SJCRH30 (cell line): ENCODE data around the gene FKBP8. TPM values are rescaled to one million over a fixed set of nuclear protein-coding genes. Genes with fewer than 3 reads are reported as not detected.
"Not testable (repeated sequence)": the region's sequence is repeated elsewhere in the genome, so short reads cannot be mapped to it uniquely, and the experiment has no call there.

Experiments used
- DNase-seq, 2 experiments: peaks; one replicate each; pipeline ENCODE4 v3.0.0-alpha.2; 2015 to 2020
- H3K27ac ChIP-seq: fragments of 250-450 bp; sonication (Bioruptor Pico); 2 replicates; pipeline ENCODE4 v1.5.1; 2020; ENCODE audit warnings: mild to moderate bottlenecking, moderate library complexity
- H3K27me3 ChIP-seq: fragments of 250-450 bp; sonication (Bioruptor Pico); 2 replicates; pipeline ENCODE4 v1.5.1; 2020; ENCODE audit warnings: mild to moderate bottlenecking, moderate library complexity
- H3K36me3 ChIP-seq: fragments of 250-450 bp; sonication (Bioruptor Pico); 2 replicates; pipeline ENCODE4 v1.5.1; 2020; ENCODE audit warnings: mild to moderate bottlenecking, moderate library complexity
- H3K4me1 ChIP-seq: fragments of 250-450 bp; sonication (Bioruptor Pico); 2 replicates; pipeline ENCODE4 v1.5.1; 2020; ENCODE audit warnings: mild to moderate bottlenecking, moderate library complexity
- H3K4me3 ChIP-seq: fragments of 250-450 bp; sonication (Bioruptor Pico); 2 replicates; pipeline ENCODE4 v1.5.1; 2020; ENCODE audit warnings: mild to moderate bottlenecking, moderate library complexity
- H3K9me3 ChIP-seq: fragments of 250-450 bp; sonication (Bioruptor Pico); replicated peaks from 2 replicates; pipeline ENCODE4 v1.5.1; 2020; ENCODE audit warnings: mild to moderate bottlenecking, moderate library complexity
- total RNA-seq: library from RNA; depleted of rRNA; stranded (reverse); fragments of >200 nt; shearing (Covaris generic); gene quantifications from 2 replicates; pipeline ENCODE4 v1.2.3, GENCODE V29; 2014; rRNA removed

The FKBP8 gene
- total RNA-seq: 86.8 and 88.3 TPM in 2 replicates

DNA sequence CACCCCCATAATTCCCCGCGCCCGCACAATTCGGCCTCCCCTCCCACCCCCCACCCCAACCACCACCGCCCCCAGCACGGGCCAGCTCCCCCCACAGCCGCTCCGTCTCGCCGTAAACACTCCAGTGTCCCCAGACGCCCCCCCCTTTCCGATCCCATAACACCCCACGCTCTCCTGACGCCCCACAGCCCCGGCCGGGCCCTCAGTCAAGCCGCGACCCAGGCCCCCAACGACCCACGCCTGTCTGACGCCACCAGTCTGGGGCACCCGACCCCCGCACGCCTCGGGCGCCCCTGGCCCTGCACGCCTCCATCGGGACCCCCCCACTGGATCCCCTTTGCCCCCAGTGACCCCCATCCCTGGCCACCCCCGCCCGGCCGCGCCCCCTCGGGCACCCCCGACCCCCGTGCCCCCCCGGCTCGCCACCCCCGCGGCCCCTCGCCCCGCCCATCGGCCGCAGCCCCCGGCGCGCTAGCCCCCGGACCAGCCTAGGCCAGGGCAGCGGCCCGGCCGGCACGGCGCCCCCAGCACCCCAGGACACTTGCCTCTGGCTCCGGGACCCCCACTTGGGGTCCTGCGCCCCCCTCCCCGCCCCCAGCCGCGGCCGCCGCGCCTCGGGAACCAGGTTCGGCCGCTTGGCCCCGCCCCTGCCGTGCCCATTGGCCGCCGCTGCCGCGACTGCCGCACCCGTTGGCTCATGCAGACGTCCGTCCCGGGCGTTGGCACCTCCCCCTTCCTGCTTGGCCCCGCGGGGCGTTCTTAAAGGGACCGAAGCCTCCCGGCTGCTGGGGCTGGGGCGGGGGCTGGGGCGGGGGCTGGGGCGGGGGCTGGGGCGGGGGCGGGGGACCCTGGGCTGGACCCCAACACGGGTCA lies at the start of gene FKBP8:
TSS of gene FKBP8 (minus strand) at position 633 of the 873 bp plus-strand sequence. CDS start 1,603 bp downstream, outside the sequence.
- Histone ChIP-seq H3K27me3 (no peaks in the 10 kb centered on the region), H3K4me3 (peak within 1 kb of the TSS; percentile 60), H3K4me1 (0 out of 2 replicates have a peak, but pooled peaks cover 5% of the 10 kb centered on the region), H3K9me3 (no peaks in the 10 kb centered on the region), H3K27ac (no peak within 1 kb of the TSS), H3K36me3 (0 out of 2 replicates have a peak, but pooled peaks cover 2% of the 10 kb centered on the region)
- DNase-seq: peak; percentile 89 to 91

DNA sequence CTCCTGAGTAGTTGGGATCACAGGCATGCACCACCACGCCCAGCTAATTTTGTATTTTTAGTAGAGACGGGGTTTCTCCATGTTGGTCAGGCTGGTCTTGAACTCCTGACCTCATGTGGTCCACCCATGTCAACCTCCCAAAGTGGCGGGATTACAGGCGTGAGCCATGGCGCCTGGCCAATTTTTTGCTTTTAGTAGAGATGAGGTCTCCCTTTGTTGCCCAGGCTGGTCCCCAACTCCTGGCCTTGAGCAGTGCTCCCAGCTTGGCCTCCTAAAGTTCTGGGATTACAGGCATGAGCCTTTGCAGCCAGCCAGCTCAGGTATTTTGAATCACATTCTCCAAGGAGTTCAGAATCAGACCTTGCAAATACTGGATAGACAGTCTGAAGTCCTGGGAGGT lies 49.4 kb upstream of the FKBP8 start:
- not testable (repeated sequence) for H3K4me3 ChIP-seq, H3K4me1 ChIP-seq, H3K36me3 ChIP-seq, DNase-seq, H3K9me3 ChIP-seq, H3K27ac ChIP-seq, H3K27me3 ChIP-seq

DNA sequence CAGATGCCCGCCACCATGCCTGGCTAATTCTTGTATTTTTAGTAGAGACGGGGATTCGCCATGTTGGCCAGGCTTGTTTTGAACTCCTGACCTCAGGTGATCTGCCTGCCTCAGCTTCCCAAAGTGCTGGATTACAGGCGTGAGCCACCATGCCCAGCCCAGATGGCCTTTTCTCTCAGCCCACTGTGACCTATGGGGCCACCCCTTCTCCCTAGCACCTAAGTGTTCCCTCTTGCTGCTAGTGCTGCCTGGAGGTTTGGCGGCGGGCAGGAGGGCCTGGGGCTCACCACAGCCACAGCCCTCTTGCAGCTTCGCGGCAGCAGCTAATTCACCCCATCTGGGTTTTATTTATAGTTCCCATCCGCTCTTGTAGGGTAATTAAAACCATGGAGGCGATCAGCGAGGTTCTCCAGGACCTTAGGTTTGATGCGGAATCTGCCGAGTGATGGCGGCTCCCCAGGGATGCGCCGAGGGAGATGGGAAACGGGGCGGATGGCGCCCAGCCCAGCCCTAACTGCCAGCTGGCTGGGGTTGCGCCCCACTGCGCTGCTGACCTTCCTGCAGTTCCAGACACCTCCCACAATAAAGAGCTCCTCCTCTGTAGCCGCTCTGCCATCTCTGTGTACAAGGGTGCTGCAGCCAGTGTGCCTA lies 48.5 kb upstream of the FKBP8 start:
- Histone ChIP-seq H3K27me3 (0 out of 2 replicates have a peak, but pooled peaks cover 4% of the 10 kb centered on the region), H3K9me3 (no peaks in the 10 kb centered on the region), H3K4me3 (no peak overlapping the region), H3K36me3 (no peaks in the 10 kb centered on the region), H3K4me1 (peaks cover 9% of the 10 kb centered on the region), H3K27ac (no peak overlapping the region)
- DNase-seq: no peak

DNA sequence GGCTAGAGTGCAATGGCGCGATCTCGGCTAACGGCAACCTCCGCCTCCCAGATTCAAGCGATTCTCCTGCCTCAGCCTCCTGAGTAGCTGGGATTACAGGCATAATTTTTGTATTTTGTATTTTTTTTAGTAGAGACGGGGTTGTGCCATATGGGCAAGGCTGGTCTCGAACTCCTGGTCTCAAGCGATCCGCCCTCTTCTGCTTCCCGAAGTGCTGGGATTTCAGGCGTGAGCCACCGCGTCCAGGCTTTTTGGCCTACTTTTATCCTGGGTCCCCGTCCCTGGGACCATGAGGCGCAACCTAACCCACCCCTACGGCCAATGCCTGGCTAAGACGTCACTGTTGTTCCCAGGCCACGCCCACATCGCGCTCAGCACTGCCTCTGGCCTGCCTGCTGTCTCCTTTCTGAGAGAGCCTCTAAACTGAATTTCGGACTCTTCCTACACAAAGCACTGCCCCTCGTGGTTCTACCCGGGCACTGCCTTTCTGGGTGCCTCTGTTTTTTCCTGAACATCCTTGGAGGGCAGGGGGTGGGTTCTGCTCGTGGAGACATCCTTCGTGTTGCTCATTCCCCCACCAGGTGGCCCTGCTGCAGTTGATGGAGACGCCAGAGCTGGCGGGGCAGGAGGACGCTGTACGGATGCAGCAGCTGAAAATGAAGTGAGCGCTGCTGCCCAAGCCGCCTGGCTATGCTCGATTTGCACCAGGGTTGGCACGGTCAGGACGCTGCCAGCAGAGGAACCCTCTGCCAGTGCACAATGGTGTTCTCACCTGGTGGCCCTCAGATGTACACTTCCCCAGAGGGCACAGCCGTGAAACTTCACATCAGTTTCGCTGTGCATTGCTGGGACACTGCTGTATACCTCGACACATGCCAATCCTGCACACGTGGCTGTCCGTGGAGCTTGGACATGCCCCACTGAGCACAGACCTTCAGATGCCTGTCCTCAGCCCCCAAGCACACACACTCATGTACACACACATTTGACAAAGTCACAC lies 47.2 kb upstream of the FKBP8 start:
- H3K27ac ChIP-seq: no peak overlapping the region
- H3K4me3 ChIP-seq: peak overlapping the region; percentile 89; the same call in 1 of the 2 replicates
- H3K36me3 ChIP-seq: no peaks in the 10 kb centered on the region
- H3K27me3 ChIP-seq: 0 out of 2 replicates have a peak, but pooled peaks cover 4% of the 10 kb centered on the region
- H3K4me1 ChIP-seq: peaks cover 9% of the 10 kb centered on the region
- no peaks in the 10 kb centered on the region for H3K9me3 ChIP-seq
- DNase-seq: no peak

DNA sequence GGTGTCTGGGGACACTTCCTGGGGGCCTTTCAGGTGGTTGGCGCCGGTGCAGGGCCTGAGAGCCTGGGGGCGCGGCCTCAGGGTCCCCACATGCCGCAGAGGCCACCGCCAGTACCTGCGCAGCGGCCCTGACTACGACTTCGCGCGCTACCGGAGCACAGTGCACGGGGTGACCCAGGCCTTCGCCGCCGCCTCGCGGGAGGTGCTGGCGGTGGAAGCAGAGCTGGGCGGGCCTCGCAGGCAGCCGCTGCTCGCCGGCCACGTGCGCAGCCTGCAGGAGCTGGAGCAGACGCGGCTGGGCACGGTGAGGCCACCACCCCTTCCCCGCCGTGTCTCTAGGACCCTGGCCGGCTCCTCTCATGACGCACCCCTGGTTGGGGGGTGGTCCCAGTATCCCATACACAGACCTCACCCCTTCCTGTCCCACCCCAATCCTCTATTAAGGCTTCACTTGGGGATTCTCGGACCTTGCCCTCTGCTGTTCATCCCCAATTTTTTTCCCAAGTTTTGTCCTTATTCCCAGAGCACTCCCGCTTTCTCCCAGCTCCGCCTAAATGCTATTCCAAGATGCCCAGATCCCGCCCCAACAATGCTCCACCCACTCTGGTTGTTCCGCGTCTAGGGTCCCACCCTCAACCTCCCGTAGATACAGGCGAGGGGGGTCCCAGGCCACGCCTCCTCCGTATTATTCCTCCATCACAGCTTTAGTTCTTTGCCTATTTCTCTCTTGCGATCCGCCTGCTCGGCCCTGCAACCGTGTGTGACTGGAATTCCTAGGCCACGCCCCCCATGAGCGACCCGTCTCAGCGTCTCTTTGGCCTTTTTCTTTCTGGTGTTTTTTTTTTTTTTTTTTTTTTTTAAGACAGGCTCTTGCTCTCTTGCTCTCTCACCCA lies 46.3 kb upstream of the FKBP8 start:
- H3K27me3 ChIP-seq: no peaks in the 10 kb centered on the region
- no peaks in the 10 kb centered on the region for H3K36me3 ChIP-seq
- peaks cover 5% of the 10 kb centered on the region for H3K4me1 ChIP-seq
- DNase-seq: peak; percentile 84 to 86
- H3K27ac ChIP-seq: peak overlapping the region; percentile 63; the same call in 1 of the 2 replicates
- H3K4me3 ChIP-seq: peak overlapping the region; percentile 89
- no peaks in the 10 kb centered on the region for H3K9me3 ChIP-seq

DNA sequence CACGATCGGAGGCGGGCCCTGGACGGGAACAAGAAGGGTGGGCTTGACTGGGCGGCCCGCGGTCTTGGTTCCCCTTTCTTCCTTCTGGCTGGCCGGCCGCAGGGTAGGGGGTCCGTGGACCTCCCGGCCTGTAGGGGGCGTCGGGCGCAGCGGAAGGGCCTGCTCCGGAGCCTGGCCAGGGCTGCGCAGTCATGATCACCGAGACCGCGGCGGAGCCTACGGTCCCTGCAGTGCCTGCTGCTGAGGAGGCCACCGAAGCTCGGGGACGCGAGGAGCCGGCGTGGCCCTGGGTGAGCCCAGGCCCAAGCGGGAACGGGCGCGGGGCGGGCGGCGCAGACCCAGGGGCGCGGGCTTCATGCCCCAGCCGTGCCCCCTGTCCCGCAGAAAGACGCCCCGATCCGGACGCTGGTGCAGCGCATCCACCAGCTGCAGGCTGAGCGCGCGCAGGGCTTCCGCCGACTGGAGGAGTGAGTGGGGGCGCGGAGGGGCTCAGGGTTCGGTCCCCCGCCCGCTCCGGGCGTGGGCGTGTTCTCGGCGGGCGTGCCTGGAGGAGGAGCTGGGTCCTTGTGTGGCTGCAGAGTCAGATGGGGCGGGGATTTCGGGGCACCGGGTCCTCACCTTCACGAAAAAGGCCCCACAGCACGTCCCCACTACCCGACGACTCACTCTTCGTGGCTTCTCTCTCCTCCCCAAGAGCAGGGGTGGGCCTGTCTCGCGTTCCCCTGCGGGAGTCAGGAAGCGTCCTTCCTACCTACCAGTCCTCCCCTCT lies 45.4 kb upstream of the FKBP8 start, which contains the start of gene REX1BD:
TSS of gene REX1BD (plus strand) at position 188 of the 769 bp plus-strand sequence. CDS start at position 192, 4 bp downstream.
- H3K27ac ChIP-seq: peak within 1 kb of the TSS; percentile 63
- peak; percentile 88 to 90 for DNase-seq

DNA sequence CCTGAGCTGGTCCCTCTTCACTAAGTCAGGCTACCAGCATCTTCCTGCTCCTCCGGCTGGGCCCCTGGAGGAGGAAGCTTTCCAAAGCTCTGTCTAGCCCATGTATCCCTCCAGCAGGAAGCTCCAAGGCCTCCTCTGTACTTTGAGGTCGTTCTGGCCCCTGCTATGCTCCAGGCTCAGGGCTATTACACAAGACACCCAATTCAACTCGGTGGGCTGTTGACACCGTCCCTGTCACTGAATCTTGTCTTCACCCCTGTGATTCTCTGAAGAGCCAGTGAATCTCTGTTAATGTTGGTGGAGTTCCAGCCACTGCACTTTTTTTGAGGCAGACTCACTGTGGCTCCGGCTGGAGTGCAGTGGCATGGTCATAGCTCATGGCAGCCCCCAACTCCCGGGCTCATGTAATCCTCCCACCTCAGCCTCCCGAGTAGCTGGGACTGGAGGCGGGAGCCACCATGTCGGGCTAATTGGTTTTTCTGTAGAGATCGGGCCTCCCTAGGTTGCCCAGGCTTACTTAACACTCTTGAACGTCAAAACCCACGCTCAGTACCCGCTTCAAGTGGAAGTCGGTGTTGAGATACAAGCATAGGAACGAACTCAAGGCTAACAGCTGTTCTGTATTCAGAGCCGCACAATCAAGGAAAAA lies 44.7 kb upstream of the FKBP8 start:
- Histone ChIP-seq H3K9me3 (no peaks in the 10 kb centered on the region), H3K4me1 (0 out of 2 replicates have a peak, but pooled peaks cover 3% of the 10 kb centered on the region), H3K27ac (peak overlapping the region; percentile 63), H3K4me3 (peak overlapping the region; percentile 89), H3K27me3 (peaks cover 4% of the 10 kb centered on the region; the same call in 1 of the 2 replicates), H3K36me3 (no peaks in the 10 kb centered on the region)
- no peak for DNase-seq

More for the DNA sequence above, 45.4 kb upstream of the FKBP8 start, which contains the start of gene REX1BD:
- H3K36me3 ChIP-seq: no peaks in the 10 kb centered on the region
- H3K4me1 ChIP-seq: 0 out of 2 replicates have a peak, but pooled peaks cover 3% of the 10 kb centered on the region
- H3K9me3 ChIP-seq: no peaks in the 10 kb centered on the region
- peak within 1 kb of the TSS; percentile 89 for H3K4me3 ChIP-seq
- H3K27me3 ChIP-seq: no peaks in the 10 kb centered on the region

DNA sequence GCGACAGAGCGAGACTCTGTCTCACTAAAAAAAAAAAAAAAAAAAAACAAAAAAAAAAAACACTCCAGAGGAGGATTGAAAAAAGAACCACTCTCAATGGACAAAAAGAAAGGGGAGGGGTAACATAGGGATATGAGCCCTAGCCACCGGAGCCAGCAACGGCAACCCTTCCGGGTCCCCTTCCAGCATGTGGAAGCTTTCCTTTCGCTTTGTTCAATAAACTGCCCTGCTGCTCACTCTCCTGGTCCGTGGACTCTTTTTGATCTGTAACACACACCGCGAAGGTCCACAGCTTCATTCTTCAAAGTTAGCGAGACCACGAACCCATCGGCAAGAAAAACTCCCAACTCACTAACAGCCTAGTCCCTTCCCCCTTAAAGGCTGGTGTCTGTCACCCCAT lies 44.2 kb upstream of the FKBP8 start:
- no peak for DNase-seq
- Histone ChIP-seq H3K27me3 (peaks cover 8% of the 10 kb centered on the region; the same call in 1 of the 2 replicates), H3K4me1 (0 out of 2 replicates have a peak, but pooled peaks cover 3% of the 10 kb centered on the region), H3K27ac (no peak overlapping the region), H3K36me3 (no peaks in the 10 kb centered on the region), H3K9me3 (no peaks in the 10 kb centered on the region), H3K4me3 (no peak overlapping the region; the same call in 1 of the 2 replicates)

DNA sequence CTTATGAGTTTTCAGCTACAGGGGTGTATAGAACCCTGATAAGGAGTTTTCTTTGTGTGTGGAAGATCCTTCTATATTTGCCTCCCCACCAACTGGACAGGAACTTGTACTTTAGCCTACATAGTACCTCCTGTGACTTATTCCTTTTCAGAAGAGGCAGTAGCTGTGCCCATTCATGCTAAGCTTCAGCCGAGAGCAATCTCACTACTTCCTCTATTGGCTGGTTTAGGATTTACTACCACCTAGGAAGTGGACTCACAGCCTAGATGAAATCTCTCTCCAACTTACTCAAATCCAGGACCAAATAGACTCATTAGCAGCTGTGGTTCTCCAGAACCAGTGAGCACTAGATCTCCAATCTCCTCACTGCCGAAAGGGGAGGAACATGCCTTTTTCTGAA lies 42.9 kb upstream of the FKBP8 start:
- Histone ChIP-seq H3K27ac (no peak overlapping the region), H3K4me1 (0 out of 2 replicates have a peak, but pooled peaks cover 3% of the 10 kb centered on the region), H3K4me3 (no peak overlapping the region), H3K27me3 (peaks cover 9% of the 10 kb centered on the region; the same call in 1 of the 2 replicates), H3K36me3 (no peaks in the 10 kb centered on the region), H3K9me3 (no peaks in the 10 kb centered on the region)
- DNase-seq: no peak

DNA sequence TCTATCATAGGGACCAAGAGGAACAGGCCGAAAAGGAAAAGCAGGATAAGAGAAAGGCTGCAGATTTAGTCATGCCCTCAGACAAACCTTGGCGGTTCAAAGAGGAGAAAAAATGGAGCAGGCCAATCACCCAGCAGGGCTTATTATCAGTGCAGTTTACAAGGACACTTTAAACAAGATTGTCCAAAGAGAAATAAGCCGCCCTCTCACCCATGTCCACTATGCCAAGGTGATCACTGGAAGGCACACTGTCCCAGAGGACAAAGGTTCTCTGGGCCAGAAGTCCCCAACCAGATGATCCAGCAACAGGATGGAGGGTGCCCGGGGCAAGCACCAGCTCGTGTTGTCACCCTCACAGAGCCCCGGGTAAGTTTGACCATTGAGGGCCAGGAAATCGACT lies 36.9 kb upstream of the FKBP8 start:
- Histone ChIP-seq H3K27me3 (peaks cover 9% of the 10 kb centered on the region; the same call in 1 of the 2 replicates), H3K4me1 (no peaks in the 10 kb centered on the region), H3K9me3 (no peaks in the 10 kb centered on the region), H3K27ac (no peak overlapping the region), H3K4me3 (no peak overlapping the region), H3K36me3 (peaks cover 13% of the 10 kb centered on the region)
- DNase-seq: no peak

DNA sequence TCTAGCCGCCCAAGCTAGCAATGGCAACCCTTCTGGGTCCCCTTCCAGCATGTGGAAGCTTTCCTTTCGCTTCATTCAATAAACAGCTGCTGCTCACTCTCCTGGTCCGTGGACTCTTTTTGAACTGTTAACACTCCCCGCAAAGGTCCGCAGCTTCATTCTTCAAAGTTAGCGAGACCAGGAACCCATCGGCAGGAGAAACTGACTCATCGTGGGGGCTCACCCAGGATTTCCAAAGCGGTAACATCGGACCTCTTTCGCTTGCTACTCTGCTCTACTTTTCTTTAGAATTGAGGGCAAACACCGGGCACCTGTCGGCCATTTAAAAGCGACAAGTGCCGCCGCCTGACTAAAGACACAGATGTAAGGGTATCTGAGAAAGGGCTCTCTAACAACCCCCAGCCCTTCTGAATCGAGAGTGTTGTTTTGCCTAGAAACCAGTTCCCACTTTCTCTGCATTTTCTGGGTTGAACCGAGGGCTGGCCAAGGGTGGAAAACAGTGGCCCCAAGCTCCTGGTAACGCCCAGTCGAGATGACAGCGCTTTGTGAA lies 34.1 kb upstream of the FKBP8 start:
- Histone ChIP-seq H3K27ac (no peak overlapping the region), H3K27me3 (0 out of 2 replicates have a peak, but pooled peaks cover under 1% of the 10 kb centered on the region), H3K9me3 (no peaks in the 10 kb centered on the region), H3K36me3 (peaks cover 38% of the 10 kb centered on the region), H3K4me3 (no peak overlapping the region), H3K4me1 (peaks cover 9% of the 10 kb centered on the region)
- DNase-seq: no peak

DNA sequence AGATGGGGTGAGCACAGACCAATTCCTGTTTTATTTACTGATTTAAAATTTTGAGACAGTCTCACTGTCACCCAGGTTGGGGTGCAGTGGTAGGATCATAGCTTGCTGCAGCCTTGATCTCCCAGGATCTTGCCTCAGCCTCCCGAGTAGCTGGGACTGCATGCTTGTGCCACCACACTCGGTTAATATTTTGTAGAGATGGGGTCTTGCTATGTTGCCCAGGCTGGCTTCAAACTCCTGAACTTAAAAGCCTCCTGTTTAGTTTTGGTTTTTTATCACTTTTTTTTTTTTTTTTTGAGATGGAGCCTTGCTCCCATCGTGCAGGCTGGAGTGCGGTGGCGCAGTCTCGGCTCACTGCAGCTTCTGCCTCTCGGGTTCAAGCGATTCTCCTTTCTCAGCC lies 33.0 kb upstream of the FKBP8 start:
- peaks cover 38% of the 10 kb centered on the region for H3K36me3 ChIP-seq
- no peak for DNase-seq
- H3K9me3 ChIP-seq: no peaks in the 10 kb centered on the region
- peaks cover 9% of the 10 kb centered on the region for H3K4me1 ChIP-seq
- no peak overlapping the region for H3K27ac ChIP-seq
- H3K4me3 ChIP-seq: no peak overlapping the region
- no peaks in the 10 kb centered on the region for H3K27me3 ChIP-seq
